WTC11 (cell line): ENCODE results near the gene CD5L.

Experiments used
- E2F4 ChIP-seq: sonication (generic); formaldehyde crosslinking; IDR thresholded peaks from 2 replicates; pipeline ENCODE4 v1.8.1; 2022; ENCODE audit warnings: low read depth, mild to moderate bottlenecking, moderate library complexity, missing genetic modification reagents, borderline replicate concordance
- JUN ChIP-seq: sonication (generic); formaldehyde crosslinking; IDR thresholded peaks from 2 replicates; pipeline ENCODE4 v1.8.0; 2023; ENCODE audit warnings: mild to moderate bottlenecking, missing genetic modification reagents
- NR1H2 ChIP-seq: sonication (generic); formaldehyde crosslinking; IDR thresholded peaks from 2 replicates; pipeline ENCODE4 v1.9.0; 2021; ENCODE audit warnings: mild to moderate bottlenecking, moderate library complexity, missing genetic modification reagents
- RELA ChIP-seq: sonication (generic); formaldehyde crosslinking; IDR thresholded peaks from 2 replicates; pipeline ENCODE4 v1.8.1; 2022; ENCODE audit warnings: missing genetic modification reagents, mild to moderate bottlenecking, borderline replicate concordance
- SMAD3 ChIP-seq: sonication (generic); formaldehyde crosslinking; IDR thresholded peaks from 2 replicates; pipeline ENCODE4 v1.8.0; 2022; ENCODE audit warnings: missing genetic modification reagents, mild to moderate bottlenecking, borderline replicate concordance
- TCF7 ChIP-seq: sonication (generic); formaldehyde crosslinking; IDR thresholded peaks from 2 replicates; pipeline ENCODE4 v1.8.0; 2022; ENCODE audit warnings: mild to moderate bottlenecking, low read depth, missing genetic modification reagents, moderate library complexity
- ZBTB21 ChIP-seq: sonication (generic); formaldehyde crosslinking; IDR thresholded peaks from 2 replicates; pipeline ENCODE4 v1.8.1; 2023; ENCODE audit warnings: mild to moderate bottlenecking, missing genetic modification reagents, borderline replicate concordance
- ZNF281 ChIP-seq: sonication (generic); formaldehyde crosslinking; IDR thresholded peaks from 2 replicates; pipeline ENCODE4 v1.8.0; 2023; ENCODE audit warnings: mild to moderate bottlenecking, missing genetic modification reagents
- TF ChIP-seq, protein P1 (sequence below): fragments of 200-600 bp; IDR thresholded peaks from 2 replicates; pipeline ENCODE4 v1.8.0; 2022; ENCODE audit warnings: antibody characterized with exemption
- TF ChIP-seq, protein P2 (sequence below): fragments of 250-450 bp; sonication (Bioruptor Pico); IDR thresholded peaks from 2 replicates; pipeline ENCODE4 v1.8.0; 2021; ENCODE audit warnings: mild to moderate bottlenecking
- TF ChIP-seq, protein P3 (sequence below): sonication (generic); formaldehyde crosslinking; conservative IDR thresholded peaks from 2 replicates; pipeline ENCODE4 v1.8.1; 2022; ENCODE audit warnings: mild to moderate bottlenecking, missing genetic modification reagents
- TF ChIP-seq, protein P4 (sequence below): sonication (generic); formaldehyde crosslinking; IDR thresholded peaks from 2 replicates; pipeline ENCODE4 v1.8.1; 2023; ENCODE audit warnings: mild to moderate bottlenecking, moderate library complexity, missing genetic modification reagents

DNA sequence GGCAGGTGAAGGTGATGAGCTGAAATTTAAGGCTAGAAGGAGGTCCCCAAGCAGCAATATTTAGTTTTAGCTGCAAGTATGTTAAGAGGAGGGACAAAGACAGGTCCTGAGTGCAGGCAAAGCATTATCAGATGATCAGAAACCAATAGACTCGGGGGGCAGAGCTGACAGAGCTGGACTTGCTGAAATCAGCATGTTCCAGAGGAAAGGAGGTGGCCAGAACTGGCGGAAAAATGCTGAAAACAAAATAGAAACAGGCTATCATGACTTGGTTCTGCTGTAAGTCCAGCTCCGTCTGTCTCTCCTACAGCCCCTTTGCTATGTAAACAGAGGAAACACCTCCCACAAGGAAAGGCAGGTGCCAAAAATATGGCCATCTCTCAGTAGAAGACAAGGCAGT, at the start of gene CD5L:
- TF ChIP-seq ZBTB21 (CRISPR knock-in tag) (no peak), NR1H2 (CRISPR knock-in tag) (no peak), RELA (CRISPR knock-in tag) (no peak), ZNF281 (CRISPR knock-in tag) (no peak), SMAD3 (CRISPR knock-in tag) (no peak), TCF7 (CRISPR knock-in tag) (no peak), JUN (CRISPR knock-in tag) (no peak), E2F4 (CRISPR knock-in tag) (no peak)
- TF ChIP-seq, protein P1, sequence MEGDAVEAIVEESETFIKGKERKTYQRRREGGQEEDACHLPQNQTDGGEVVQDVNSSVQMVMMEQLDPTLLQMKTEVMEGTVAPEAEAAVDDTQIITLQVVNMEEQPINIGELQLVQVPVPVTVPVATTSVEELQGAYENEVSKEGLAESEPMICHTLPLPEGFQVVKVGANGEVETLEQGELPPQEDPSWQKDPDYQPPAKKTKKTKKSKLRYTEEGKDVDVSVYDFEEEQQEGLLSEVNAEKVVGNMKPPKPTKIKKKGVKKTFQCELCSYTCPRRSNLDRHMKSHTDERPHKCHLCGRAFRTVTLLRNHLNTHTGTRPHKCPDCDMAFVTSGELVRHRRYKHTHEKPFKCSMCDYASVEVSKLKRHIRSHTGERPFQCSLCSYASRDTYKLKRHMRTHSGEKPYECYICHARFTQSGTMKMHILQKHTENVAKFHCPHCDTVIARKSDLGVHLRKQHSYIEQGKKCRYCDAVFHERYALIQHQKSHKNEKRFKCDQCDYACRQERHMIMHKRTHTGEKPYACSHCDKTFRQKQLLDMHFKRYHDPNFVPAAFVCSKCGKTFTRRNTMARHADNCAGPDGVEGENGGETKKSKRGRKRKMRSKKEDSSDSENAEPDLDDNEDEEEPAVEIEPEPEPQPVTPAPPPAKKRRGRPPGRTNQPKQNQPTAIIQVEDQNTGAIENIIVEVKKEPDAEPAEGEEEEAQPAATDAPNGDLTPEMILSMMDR, result no peak
- TF ChIP-seq, protein P2, sequence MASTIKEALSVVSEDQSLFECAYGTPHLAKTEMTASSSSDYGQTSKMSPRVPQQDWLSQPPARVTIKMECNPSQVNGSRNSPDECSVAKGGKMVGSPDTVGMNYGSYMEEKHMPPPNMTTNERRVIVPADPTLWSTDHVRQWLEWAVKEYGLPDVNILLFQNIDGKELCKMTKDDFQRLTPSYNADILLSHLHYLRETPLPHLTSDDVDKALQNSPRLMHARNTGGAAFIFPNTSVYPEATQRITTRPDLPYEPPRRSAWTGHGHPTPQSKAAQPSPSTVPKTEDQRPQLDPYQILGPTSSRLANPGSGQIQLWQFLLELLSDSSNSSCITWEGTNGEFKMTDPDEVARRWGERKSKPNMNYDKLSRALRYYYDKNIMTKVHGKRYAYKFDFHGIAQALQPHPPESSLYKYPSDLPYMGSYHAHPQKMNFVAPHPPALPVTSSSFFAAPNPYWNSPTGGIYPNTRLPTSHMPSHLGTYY (CRISPR knock-in tag), result no peak
- TF ChIP-seq, protein P3, sequence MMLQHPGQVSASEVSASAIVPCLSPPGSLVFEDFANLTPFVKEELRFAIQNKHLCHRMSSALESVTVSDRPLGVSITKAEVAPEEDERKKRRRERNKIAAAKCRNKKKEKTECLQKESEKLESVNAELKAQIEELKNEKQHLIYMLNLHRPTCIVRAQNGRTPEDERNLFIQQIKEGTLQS (CRISPR knock-in tag), result no peak
- TF ChIP-seq, protein P4, sequence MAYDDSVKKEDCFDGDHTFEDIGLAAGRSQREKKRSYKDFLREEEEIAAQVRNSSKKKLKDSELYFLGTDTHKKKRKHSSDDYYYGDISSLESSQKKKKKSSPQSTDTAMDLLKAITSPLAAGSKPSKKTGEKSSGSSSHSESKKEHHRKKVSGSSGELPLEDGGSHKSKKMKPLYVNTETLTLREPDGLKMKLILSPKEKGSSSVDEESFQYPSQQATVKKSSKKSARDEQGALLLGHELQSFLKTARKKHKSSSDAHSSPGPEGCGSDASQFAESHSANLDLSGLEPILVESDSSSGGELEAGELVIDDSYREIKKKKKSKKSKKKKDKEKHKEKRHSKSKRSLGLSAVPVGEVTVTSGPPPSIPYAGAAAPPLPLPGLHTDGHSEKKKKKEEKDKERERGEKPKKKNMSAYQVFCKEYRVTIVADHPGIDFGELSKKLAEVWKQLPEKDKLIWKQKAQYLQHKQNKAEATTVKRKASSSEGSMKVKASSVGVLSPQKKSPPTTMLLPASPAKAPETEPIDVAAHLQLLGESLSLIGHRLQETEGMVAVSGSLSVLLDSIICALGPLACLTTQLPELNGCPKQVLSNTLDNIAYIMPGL (CRISPR knock-in tag), result no peak
